ENCODE data around the gene SNAPC4. TPM values are rescaled to one million over a fixed set of nuclear protein-coding genes. Genes with fewer than 3 reads are reported as not detected.

The SNAPC4 gene
- polyA plus RNA-seq, 1 experiment, result 1.7 TPM

GRCh38 chr9:136391737-136392537, 8.0 kb downstream of the SNAPC4 start:
- Histone ChIP-seq H3K4me3 (ENCODE audit: low read depth, low read length) (no peak overlapping the region), H3K27me3 (ENCODE audit: control insufficient read depth, insufficient read depth, low read length) (no peaks in the 10 kb centered on the region), H3K36me3 (ENCODE audit: control insufficient read depth, insufficient read depth, low read length) (peaks cover 66% of the 10 kb centered on the region)
- ChIA-PET POLR2A (no interaction called here), CTCF (interaction anchor here (1.1 to 1.4 kb wide), 3 partner anchors 10 to 79 kb away, joined by 4 to 6 read pairs (median 4); partner anchors contain the start of gene DNLZ)
- no peak for TF ChIP-seq CTCF (IDR thresholded peaks at IDR 0.05; ENCODE audit: insufficient read depth, low read depth, low read length)
- DNase-seq (ENCODE audit: low read depth), result no peak

DNA sequence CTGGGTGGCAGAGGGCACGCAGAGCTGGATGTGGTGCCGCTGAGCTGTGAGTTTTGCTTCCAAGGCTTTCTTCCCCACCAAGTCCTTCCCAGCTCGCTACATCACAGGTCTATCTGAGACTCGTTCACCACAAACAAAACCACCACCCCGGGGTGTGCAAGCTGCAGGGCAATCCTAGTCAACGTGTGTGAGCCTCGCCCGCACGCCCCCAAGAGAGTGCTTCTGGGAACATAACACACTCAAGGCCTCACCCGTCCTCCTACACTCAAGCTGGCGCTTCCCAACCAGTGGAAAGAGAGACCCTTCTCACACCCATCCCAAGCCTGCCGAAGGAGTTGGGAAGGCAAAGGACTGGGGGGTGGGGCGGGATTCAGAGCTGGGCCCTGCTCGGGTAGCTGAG, 10.6 kb downstream of the SNAPC4 start:
- Histone ChIP-seq H3K4me3 (ENCODE audit: low read depth, low read length) (no peak overlapping the region), H3K27me3 (ENCODE audit: control insufficient read depth, insufficient read depth, low read length) (no peaks in the 10 kb centered on the region), H3K36me3 (ENCODE audit: control insufficient read depth, insufficient read depth, low read length) (peaks cover 44% of the 10 kb centered on the region)
- no peak for DNase-seq (ENCODE audit: low read depth)
- POLR2A ChIA-PET, result interaction anchor here (0.6 kb wide), 1 partner anchor 20 kb away, joined by 3 read pairs; no protein-coding TSS in a partner anchor
- CTCF ChIA-PET, result interaction anchor here (0.8 to 2.0 kb wide), 4 partner anchors 11 to 77 kb away, joined by 3 to 6 read pairs (median 3); no protein-coding TSS in a partner anchor
- no peak for TF ChIP-seq CTCF (IDR thresholded peaks at IDR 0.05; ENCODE audit: insufficient read depth, low read depth, low read length)

DNA sequence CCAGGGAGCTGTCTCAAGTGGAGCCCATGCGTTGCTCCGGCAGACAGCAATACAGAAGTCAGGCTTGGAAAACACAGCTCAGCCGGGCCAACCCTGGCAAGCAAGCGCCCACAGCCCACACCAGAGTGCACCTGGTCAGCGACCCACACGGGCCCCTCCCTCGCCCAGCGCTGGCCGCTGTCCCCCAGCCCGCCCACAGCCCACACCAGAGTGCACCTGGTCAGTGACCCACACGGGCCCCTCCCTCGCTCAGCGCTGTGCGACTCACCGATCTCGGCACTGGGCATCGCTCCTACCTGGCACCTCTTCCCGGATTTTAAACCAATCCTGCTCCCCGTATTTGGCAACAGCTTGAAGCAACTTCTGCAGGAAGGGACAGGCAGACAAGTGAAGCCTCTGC, 12.8 kb downstream of the SNAPC4 start:
- ChIA-PET CTCF (interaction anchor here (1.1 to 4.4 kb wide), 4 partner anchors 12 to 24 kb away, joined by 3 to 15 read pairs (median 3); partner anchors contain the start of gene SNAPC4), POLR2A (no interaction called here)
- Histone ChIP-seq H3K27me3 (ENCODE audit: control insufficient read depth, insufficient read depth, low read length) (no peaks in the 10 kb centered on the region), H3K36me3 (ENCODE audit: control insufficient read depth, insufficient read depth, low read length) (peaks cover 38% of the 10 kb centered on the region), H3K4me3 (ENCODE audit: low read depth, low read length) (no peak overlapping the region)
- DNase-seq (ENCODE audit: low read depth), result no peak
- no peak for TF ChIP-seq CTCF (IDR thresholded peaks at IDR 0.05; ENCODE audit: insufficient read depth, low read depth, low read length)

- Histone ChIP-seq H3K4me3 (ENCODE audit: low read depth, low read length) (no peak overlapping the region), H3K36me3 (ENCODE audit: control insufficient read depth, insufficient read depth, low read length) (peaks cover 40% of the 10 kb centered on the region), H3K27me3 (ENCODE audit: control insufficient read depth, insufficient read depth, low read length) (no peaks in the 10 kb centered on the region)
- ChIA-PET POLR2A (no interaction called here), CTCF (interaction anchor here (1.1 to 4.4 kb wide), 3 partner anchors 15 to 23 kb away, joined by 3 to 15 read pairs (median 7); partner anchors contain the start of gene SNAPC4)
- DNase-seq (ENCODE audit: low read depth), result no peak
- TF ChIP-seq CTCF (IDR thresholded peaks at IDR 0.05; ENCODE audit: insufficient read depth, low read depth, low read length), result no peak
Observed at GRCh38 chr9:136386018-136386417, 14.0 kb downstream of the SNAPC4 start.

DNA sequence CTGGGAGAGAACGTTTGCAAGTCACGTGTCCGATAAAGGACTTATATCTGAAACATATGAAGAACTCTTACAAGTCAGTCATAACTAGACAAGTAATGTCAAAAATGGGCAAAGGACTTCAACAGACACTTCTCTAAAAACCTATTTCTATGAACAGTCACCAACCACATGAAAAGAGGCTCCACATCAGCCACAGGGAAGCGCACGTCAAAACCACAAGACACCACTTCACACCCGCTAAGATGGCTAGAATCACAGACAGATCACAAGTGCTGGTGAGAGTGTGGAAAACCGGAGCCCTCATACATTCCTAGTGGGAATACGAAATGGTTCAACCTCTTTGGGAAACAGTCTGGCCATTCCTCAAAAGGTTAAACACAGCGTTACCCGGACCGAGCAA, 15.0 kb downstream of the SNAPC4 start:
- DNase-seq (ENCODE audit: low read depth), result no peak
- peaks cover 39% of the 10 kb centered on the region for H3K36me3 ChIP-seq (ENCODE audit: control insufficient read depth, insufficient read depth, low read length)
- CTCF ChIA-PET, result interaction anchor here (1.0 to 4.4 kb wide), 3 partner anchors 16 to 22 kb away, joined by 3 to 15 read pairs (median 7); partner anchors contain the start of gene SNAPC4
- TF ChIP-seq CTCF (IDR thresholded peaks at IDR 0.05; ENCODE audit: insufficient read depth, low read depth, low read length), result no peak
- POLR2A ChIA-PET, result no interaction called here
- H3K27me3 ChIP-seq (ENCODE audit: control insufficient read depth, insufficient read depth, low read length), result no peaks in the 10 kb centered on the region
- no peak overlapping the region for H3K4me3 ChIP-seq (ENCODE audit: low read depth, low read length)
